ENCODE measurements around the gene PRKCE. TPM values are rescaled to one million over a fixed set of nuclear protein-coding genes. Genes with fewer than 3 reads are reported as not detected.
"Not testable (repeated sequence)": the region's sequence is repeated elsewhere in the genome, so short reads cannot be mapped to it uniquely, and the experiment has no call there.

The PRKCE gene
- total RNA-seq, 4 donors from 2014 or later = 5.9 to 21.2 (median 18.5) TPM

DNA sequence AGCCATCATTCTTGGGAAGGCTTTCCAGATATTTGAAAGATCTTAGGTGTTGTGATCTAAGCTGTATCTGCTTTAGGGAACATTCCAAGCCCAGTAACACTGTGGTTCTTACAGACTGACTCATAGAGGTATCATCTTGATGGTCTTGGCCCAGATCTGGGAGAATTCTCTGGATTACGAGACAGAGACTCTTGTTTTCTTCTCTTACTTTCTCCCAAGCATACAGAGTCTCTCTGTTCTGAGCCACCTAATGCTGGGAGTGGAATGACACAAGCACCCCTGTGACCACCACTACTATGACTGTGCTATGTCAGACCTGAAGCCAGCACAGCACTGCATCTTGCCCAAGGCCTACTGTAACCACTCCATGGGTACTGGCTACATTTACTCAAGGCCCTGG is 564.7 kb downstream of the PRKCE start:
- no CpG with 5 or more reads among the region's 1 CpG for WGBS, 2 donors (ENCODE audit: low coverage in 1 of 2)

DNA sequence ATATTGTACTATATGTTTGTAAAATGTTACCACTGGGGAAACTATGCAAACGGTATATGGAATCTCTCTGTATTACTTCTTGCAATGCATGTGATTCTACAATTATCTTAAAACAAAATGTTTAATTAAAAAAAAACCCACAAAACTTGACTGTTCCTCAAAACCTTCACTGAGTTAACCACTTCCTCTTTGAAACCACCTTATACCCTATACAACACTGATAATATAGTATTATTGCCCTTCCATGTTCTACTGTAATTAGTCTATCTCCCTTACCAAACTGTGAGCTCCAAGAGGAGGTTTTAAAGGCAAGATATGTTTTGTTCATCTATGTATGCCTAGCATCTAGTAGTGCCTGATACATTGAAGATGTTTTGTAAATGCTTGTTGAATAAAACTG is 572.0 kb downstream of the PRKCE start:
- 73 to 100% methylated on average over 1 of the region's 1 CpG for WGBS, 2 donors (ENCODE audit: low coverage in 1 of 2)

More for the DNA sequence above, 564.7 kb downstream of the PRKCE start:
- Histone ChIP-seq H3K27me3 (no peaks in the 10 kb centered on the region), H3K4me3 (no peak overlapping the region), H3K9me3 (peaks cover 0 to 14% (median 0%) of the 10 kb centered on the region in 3 donors), H3K4me1 (no peaks in the 10 kb centered on the region), H3K36me3 (no peaks in the 10 kb centered on the region), H3K27ac (no peak overlapping the region)
- TF ChIP-seq POLR2A (IDR thresholded peaks at IDR 0.05) = no peak
- TF ChIP-seq POLR2AphosphoS5 (IDR thresholded peaks at IDR 0.05) = no peak
- no peak for TF ChIP-seq EP300 (IDR thresholded peaks at IDR 0.05)
- TF ChIP-seq, protein P1, sequence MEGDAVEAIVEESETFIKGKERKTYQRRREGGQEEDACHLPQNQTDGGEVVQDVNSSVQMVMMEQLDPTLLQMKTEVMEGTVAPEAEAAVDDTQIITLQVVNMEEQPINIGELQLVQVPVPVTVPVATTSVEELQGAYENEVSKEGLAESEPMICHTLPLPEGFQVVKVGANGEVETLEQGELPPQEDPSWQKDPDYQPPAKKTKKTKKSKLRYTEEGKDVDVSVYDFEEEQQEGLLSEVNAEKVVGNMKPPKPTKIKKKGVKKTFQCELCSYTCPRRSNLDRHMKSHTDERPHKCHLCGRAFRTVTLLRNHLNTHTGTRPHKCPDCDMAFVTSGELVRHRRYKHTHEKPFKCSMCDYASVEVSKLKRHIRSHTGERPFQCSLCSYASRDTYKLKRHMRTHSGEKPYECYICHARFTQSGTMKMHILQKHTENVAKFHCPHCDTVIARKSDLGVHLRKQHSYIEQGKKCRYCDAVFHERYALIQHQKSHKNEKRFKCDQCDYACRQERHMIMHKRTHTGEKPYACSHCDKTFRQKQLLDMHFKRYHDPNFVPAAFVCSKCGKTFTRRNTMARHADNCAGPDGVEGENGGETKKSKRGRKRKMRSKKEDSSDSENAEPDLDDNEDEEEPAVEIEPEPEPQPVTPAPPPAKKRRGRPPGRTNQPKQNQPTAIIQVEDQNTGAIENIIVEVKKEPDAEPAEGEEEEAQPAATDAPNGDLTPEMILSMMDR (IDR thresholded peaks at IDR 0.05) = no peak
- no peak for ATAC-seq

DNA sequence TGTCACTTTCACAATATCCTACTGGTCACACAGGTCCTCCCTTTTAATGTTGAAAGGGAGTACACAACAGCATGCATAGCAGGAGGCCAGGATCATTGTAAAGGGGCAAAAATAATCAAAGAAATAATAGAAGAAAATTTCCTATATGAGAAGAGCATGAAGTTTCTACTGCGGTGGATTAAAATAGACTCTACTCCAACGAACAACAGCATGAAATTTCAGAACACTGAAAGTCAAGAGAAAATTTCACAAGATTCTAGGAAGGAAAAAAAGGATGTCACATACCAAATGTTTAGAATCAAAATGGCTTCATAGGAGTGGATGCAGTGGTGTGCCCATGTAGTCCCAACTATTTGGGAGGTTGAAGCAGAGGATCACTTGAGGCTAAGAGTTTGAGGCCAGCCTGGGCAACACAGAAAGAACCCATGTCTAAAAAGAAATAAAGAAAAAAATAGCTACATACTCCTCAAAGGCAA is 573.7 kb downstream of the PRKCE start:
- no peak for TF ChIP-seq POLR2A (IDR thresholded peaks at IDR 0.05)
- TF ChIP-seq POLR2AphosphoS5 (IDR thresholded peaks at IDR 0.05) = peak; percentile 1
- TF ChIP-seq, protein P1 (IDR thresholded peaks at IDR 0.05) = no peak
- TF ChIP-seq EP300 (IDR thresholded peaks at IDR 0.05) = no peak
- no peaks in the 10 kb centered on the region for H3K36me3 ChIP-seq
- no peaks in the 10 kb centered on the region for H3K27me3 ChIP-seq
- ATAC-seq = no peak
- no peaks in the 10 kb centered on the region for H3K9me3 ChIP-seq
- H3K4me1 ChIP-seq = peaks cover 0 to 3% (median 0%) of the 10 kb centered on the region in 3 donors
- no peak overlapping the region for H3K4me3 ChIP-seq
- WGBS, 2 donors (ENCODE audit: low coverage in 1 of 2) = 87 to 96% methylated on average over 2 of the region's 2 CpGs
- H3K27ac ChIP-seq = peak overlapping the region in 1 of 4 donors; percentile 6

More for the DNA sequence above, 572.0 kb downstream of the PRKCE start:
- H3K36me3 ChIP-seq, H3K27me3 ChIP-seq, ATAC-seq, H3K9me3 ChIP-seq, H3K4me1 ChIP-seq, H3K27ac ChIP-seq, H3K4me3 ChIP-seq: not testable (repeated sequence)

DNA sequence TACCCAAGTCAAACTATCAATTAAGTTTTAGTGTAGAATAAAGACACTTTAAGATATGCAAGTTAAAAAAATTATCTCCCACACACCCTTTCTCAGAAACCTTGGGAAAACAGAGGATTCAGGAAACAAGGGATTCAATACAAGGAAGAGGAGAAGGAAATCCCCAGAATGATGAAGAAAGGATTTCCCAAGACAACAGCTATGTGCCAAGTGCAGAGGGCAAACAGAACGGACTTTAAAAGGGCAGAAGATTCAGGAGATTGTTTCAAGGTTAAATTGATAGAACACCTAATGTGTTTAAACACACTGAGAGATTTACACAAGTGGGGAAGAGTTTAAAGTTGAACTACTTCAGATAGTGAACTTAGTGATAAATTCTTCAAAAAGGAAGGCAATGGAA is 574.3 kb downstream of the PRKCE start:
- 25 to 27% methylated on average over 1 of the region's 1 CpG for WGBS, 2 donors (ENCODE audit: low coverage in 1 of 2)
- no peaks in the 10 kb centered on the region for H3K9me3 ChIP-seq
- no peaks in the 10 kb centered on the region for H3K36me3 ChIP-seq
- no peak overlapping the region for H3K4me3 ChIP-seq
- no peak overlapping the region for H3K27ac ChIP-seq
- ATAC-seq = no peak
- TF ChIP-seq POLR2AphosphoS5 (IDR thresholded peaks at IDR 0.05) (no peak), POLR2A (IDR thresholded peaks at IDR 0.05) (no peak), EP300 (IDR thresholded peaks at IDR 0.05) (no peak)
- TF ChIP-seq, protein P1 (IDR thresholded peaks at IDR 0.05) = no peak
- H3K4me1 ChIP-seq = peaks cover 0 to 6% (median 0%) of the 10 kb centered on the region in 3 donors
- no peaks in the 10 kb centered on the region for H3K27me3 ChIP-seq

DNA sequence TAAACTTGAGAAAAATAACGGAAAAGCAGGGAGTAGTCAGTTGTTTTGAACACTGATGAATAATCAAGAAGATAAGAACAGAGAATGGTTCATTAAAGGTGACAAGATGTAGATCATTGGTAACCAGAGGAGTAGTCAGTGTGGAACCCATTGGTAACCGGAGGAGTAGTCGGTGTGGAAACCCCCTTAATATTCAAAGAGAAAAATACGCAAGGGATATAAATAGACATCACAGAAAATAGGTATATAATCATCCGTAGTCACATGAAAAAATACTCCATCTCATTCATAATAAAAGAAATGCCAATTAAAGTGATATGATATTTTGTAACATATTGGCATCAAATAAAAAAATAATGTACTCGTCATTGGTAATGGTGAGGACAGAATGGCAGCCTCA is 575.1 kb downstream of the PRKCE start:
- peaks cover 0 to 6% (median 0%) of the 10 kb centered on the region in 3 donors for H3K4me1 ChIP-seq
- H3K27me3 ChIP-seq = no peaks in the 10 kb centered on the region
- no peak overlapping the region for H3K27ac ChIP-seq
- ATAC-seq = no peak
- no peak for TF ChIP-seq POLR2A (IDR thresholded peaks at IDR 0.05)
- TF ChIP-seq POLR2AphosphoS5 (IDR thresholded peaks at IDR 0.05) = no peak
- TF ChIP-seq EP300 (IDR thresholded peaks at IDR 0.05) = no peak
- TF ChIP-seq, protein P1 (IDR thresholded peaks at IDR 0.05) = no peak
- H3K4me3 ChIP-seq = no peak overlapping the region
- H3K36me3 ChIP-seq = no peaks in the 10 kb centered on the region
- 91 to 93% methylated on average over 5 to 6 of the region's 6 CpGs for WGBS, 2 donors (ENCODE audit: low coverage in 1 of 2)
- H3K9me3 ChIP-seq = no peaks in the 10 kb centered on the region
